Measurements from ENCODE around the gene IKZF3.
"Not testable (repeated sequence)": the region's sequence is repeated elsewhere in the genome, so short reads cannot be mapped to it uniquely, and the experiment has no call there.

Gene IKZF3

DNA sequence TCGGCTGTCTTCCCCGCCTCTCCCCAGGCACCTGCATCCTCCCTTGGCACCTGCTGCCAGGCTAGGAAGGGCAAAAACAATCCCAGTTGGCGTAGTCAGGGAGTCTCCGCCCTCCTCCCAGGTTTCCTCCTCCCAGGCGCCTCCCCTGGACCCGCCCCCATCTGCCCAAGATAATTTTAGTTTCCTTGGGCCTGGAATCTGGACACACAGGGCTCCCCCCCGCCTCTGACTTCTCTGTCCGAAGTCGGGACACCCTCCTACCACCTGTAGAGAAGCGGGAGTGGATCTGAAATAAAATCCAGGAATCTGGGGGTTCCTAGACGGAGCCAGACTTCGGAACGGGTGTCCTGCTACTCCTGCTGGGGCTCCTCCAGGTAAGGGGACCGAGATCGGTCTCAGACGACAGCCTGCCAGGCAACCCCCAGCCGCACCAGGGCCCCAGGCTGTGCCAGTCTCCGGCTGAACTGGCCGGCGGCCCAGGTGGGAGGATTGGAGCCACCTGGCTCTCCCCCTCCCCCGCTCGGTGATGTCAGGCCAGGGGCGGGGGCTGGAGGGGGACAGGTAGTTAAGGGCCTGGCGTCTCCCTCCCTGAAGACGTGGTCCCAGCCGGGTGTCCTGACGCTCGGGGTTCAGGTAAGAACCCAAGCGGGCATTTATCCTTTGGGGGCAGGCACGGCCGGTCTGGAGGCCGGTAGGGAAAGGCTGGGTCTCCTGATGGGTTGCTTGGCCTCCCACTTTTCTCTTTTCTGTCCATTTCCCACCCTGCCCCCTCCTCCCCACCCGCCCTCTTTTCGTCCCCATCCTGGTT, 126.1 kb downstream of the IKZF3 start, which contains the start of gene GRB7:
TSS of gene GRB7 (plus strand) at position 179 of the 808 bp plus-strand sequence. CDS start 4,364 bp downstream, outside the sequence.
- peak; percentile 11 for DNase-seq

- DNase-seq: no peak
Measured at GRCh38 chr17:39737206-39737759, 126.8 kb downstream of the IKZF3 start.

- DNase-seq: no peak
Measured at GRCh38 chr17:39736319-39737165, 127.6 kb downstream of the IKZF3 start.

GRCh38 chr17:39735882-39736281, 128.2 kb downstream of the IKZF3 start:
- DNase-seq: no peak

DNA sequence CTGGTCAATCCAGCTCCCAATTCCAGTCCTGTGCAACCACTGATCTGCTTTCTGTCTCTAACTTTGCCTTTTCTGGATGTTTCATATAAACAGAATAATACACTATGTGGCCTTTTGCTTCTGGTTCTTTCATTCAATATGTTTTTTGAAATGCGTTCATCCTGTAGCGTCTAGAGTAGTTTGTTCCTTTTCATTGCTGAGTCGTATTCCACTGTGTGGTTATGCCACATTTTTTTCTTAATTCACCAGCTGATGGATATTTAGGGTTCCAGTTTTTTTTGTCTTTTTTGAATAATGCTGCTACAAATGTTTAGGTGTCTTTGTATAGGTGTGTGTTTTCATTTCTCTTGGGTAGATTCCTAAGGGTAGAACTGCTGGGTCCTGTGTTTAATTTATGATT, 131.5 kb downstream of the IKZF3 start:
- no peak for DNase-seq

GRCh38 chr17:39730095-39730921, 133.8 kb downstream of the IKZF3 start, which contains the start of gene MIEN1:
Gene MIEN1 (minus strand): TSS chr17:39730532. CDS start chr17:39730495, 37 bp downstream.
- DNase-seq: peak; percentile 95

- DNase-seq: no peak
Measured at GRCh38 chr17:39729280-39729851, 134.7 kb downstream of the IKZF3 start.

GRCh38 chr17:39727556-39727955, 136.6 kb downstream of the IKZF3 start:
- no peak for DNase-seq

- no peak for DNase-seq
Measured at GRCh38 chr17:39726617-39727016, 137.5 kb downstream of the IKZF3 start.

DNA sequence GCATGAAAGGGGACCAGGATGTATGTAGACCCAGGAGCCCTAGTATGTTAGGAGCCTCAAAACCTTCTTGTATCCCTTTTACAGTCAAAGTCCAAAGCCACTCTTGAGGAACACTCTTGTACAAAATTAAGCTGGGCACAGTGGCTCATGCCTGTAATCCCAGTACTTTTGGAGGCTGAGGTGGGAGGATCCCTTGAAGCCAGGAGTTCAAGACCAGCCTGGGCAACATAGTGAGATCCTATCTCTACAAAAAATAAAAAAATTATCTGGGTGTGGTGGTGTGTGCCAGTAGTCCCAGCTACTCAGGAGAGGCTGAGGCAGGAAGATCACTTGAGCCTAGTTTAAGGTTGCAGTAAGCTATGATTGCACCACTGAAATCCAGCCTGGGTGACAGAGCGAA, 138.2 kb downstream of the IKZF3 start:
- not testable (repeated sequence) for DNase-seq

GRCh38 chr17:39724731-39725130, 139.4 kb downstream of the IKZF3 start:
- no peak for DNase-seq

DNA sequence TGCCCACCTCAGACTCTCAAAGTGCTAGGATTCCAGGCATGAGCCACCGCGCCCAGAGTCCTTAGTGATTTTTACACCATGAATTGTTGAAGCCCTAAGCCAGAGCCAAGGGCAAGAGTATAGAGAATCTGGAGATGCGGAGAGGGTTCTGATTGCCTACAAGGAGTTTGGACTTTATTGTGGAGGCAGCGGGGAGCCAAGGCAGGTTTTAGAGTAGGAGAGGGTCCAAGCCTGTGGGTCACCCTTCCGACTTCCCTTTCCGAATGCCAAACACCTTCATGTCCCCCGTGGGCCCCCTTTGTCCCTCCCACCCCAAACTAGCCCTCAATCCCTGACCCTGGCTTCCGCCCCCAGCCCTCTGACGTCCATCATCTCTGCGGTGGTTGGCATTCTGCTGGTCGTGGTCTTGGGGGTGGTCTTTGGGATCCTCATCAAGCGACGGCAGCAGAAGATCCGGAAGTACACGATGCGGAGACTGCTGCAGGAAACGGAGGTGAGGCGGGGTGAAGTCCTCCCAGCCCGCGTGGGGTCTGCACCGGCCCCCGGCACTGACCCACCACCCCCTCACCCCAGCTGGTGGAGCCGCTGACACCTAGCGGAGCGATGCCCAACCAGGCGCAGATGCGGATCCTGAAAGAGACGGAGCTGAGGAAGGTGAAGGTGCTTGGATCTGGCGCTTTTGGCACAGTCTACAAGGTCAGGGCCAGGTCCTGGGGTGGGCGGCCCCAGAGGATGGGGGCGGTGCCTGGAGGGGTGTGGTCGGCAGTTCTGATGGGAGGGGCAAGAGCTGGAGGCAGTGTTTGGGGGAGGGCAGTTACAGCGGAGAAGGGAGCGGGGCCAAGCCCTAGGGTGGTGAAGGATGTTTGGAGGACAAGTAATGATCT, 140.9 kb downstream of the IKZF3 start:
- DNase-seq: no peak

DNA sequence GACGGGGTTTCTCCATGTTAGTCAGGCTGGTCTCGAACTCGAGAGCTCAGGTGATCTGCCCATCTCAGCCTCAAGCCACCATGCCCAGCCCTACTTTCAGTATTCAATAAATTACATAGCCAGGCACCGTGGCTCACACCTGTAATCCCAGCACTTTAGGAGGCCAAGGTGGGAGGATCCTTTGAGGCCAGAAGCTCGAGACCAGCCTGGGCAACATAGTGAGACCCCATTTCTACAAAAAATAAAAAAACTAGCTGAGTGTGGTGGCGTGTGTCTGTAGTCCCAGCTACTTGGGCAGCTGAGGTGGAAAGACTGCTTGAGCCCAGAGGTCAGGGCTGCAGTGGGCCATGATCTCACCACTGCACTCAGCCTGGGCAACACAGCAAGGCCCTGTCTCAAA, 142.0 kb downstream of the IKZF3 start:
- DNase-seq: no peak

DNA sequence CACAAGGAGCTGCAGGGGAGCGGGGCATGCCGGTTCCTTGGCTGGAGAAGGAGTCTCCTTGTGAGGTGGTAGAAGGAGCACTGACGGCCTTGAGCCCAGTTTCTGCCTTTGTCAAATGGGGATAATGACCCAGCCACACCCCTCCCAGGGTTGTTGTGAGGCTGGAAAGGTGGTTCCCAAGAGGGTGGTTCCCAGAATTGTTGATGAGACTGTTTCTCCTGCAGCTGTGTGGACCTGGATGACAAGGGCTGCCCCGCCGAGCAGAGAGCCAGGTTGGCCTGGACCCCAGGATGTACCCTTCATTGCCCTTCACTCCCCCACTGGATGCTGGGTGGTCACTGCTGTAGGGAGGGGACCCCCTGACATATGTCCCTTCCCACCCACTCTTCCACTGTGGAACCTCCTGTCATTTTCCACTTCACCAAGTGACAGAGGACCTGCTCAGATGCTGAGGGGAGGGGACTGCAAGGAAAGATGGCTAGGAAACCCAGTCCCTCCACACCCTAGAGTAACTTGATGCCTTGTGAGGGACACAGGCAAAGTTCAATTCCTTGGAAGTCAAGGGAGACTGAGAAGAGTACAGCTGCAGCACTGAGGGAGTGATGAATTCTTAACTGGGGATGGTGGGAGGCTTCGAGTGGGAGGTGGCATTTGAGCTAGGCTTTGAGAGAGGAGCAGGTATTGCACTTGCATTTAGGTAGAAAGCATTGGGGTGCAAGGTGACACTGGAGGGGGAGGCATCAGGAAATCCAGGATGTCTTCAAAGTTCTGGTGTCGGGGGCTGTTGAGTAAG, 144.4 kb downstream of the IKZF3 start:
- DNase-seq: no peak

- no peak for DNase-seq
Measured at GRCh38 chr17:39717660-39718059, 146.5 kb downstream of the IKZF3 start.

GRCh38 chr17:39716879-39717536, 147.1 kb downstream of the IKZF3 start:
- no peak for DNase-seq

- no peak for DNase-seq
Measured at GRCh38 chr17:39716073-39716818, 147.9 kb downstream of the IKZF3 start.

GRCh38 chr17:39715375-39716072, 148.6 kb downstream of the IKZF3 start:
- DNase-seq: no peak

All from suppressor macrophage treated with lipopolysaccharide for 4 hours (primary cell).